ENCODE data around the gene HBM.
"Not testable (repeated sequence)": the region's sequence is repeated elsewhere in the genome, so short reads cannot be mapped to it uniquely, and the experiment has no call there.

HBM gene

DNA sequence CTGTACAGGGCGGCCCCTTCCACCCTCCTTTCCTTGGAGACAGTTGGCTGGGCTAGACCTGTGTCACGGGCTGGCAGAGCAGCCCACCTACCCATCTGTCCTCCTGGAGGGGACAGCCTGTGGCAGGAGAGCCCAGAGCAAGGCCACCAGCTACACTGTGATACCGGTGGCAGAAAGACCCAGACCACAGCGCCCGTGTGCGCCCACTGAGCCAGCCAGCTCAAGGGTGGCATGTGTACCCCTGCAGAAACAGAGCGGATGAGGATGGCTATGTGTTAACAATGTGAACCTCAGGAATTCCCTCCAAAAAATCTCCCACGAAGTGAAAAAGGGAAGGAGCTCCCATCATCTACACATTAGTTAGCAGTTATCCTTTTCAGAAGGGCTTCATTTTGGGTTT, 21.6 kb downstream of the HBM start:
- no peak for DNase-seq

GRCh38 chr16:188674-189073, 22.9 kb downstream of the HBM start:
- DNase-seq, result no peak

DNA sequence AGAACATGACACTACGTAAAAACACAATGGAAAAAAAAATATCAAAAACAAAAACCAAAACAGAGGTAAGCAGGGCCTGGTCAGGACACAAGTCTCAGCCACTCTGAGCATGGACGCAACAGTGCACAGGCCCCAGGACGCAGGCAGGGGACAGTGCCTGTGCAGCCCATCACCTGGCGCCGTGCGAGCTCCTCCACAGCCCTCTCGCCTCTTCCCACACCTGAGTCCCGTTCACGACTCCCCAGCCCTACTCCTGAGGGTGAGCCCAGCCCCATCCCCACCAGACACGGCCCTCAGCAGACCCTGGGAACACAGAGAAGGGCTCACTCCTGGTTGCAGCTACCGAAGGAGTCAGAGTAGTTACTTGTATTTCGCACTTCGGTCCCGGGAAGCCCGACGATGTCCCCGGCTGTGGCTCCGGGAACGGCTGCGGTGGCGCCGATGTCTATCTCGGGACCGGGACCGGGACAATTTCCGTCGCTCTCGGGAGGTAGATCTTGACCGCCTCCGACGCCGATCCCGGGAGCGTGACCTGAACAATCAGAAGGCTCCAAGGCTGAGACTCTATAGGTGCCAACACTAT, 23.9 kb downstream of the HBM start:
- DNase-seq, result no peak

DNA sequence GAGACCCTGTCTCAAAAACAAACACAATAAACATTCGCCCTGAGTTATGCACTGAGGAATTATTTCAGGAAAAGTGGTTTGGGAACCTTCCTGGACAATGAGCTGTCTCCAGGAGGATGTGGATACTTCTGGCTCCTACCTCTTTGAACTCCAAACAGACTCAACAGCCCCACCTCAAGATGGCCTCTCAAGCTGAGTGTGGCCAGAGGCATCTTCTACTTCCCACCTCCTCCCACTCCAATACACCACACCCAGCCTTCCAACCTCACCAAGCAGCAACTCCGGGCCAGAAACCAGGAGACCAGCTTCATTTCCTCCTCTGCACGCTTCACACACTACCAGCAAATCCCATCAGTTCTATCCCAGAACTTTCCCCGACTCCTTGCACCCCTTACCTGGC, 26.1 kb downstream of the HBM start:
- no peak for DNase-seq

DNA sequence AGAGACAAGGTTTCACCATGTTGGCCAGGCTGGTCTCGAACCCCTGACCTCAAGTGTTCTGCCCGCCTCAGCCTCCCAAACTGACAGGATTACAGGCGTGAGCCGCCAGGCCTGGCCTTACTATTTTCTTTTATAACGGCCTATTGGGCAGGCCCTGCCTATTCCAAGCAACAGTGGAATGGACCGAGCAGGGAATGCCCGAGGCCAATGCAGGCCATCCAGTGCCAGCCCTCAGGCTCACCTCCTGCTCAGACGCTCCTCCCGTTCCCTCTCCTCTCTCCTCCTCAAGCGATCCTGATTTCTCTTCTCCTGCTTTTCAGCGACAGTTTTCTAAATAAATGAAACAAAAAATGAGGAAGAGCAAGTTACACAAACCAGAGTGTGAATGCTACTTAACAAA, 26.9 kb downstream of the HBM start:
- no peak for DNase-seq

DNA sequence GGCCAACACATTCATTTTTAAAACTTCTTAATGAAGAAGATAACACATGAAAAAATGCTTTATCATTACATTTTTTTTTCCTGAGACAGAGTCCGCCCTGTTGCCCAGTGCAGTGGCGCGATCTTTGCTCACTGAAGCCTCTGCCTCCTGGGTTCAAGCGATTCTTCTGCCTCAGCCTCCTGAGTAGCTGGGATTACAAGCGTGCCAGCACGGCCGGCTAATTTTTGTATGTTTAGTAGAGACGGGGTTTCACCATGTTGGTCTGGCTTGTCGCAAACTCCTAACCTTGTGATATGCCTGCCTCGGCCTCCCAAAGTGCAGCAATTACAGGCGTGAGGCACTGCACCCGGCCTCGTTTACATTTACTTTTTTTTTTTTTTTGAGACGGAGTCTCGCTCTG, 27.7 kb downstream of the HBM start:
- DNase-seq, result no peak

DNA sequence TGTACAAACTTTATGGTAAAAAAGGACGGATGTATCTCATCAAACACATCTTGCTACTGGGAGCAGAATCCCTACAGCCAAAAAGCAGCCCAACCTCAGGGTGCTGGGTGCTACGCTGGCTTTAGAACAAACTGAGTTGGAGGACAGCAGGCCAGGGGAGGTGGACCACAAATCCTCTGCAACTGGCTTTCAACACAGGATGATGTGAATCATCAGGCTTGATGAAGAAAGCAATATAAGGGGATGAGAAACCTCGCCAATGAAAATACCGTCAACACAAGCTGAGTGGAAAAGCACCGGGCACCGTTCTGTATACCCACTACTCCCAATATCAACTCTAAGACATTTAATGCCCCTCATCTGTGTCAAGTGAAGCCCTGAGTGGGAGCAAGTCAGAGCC, 28.7 kb downstream of the HBM start:
- no peak for DNase-seq

- no peak for DNase-seq
Measured at GRCh38 chr16:200388-200787, 34.6 kb downstream of the HBM start.

DNA sequence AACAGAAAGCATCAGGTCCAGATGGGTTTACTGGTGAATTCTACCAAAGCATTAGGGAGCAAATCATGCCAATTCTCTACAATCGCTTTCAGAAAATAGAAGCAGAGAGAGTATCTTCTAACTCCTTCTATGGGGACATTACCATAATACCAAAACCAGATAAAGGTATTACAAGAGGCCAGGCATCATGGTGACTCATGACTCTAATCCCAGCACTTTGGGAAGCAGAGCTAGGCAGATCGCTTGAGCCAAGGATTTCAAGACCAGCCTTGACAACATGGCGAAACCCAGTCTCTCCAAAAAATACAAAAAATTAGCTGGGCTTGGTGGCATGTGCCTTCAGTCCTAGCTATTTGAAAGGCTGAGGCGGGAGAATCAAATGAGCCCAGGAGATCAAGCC, 37.5 kb downstream of the HBM start:
- DNase-seq, result no peak

GRCh38 chr16:204046-204445, 38.3 kb downstream of the HBM start:
- not testable (repeated sequence) for DNase-seq

DNA sequence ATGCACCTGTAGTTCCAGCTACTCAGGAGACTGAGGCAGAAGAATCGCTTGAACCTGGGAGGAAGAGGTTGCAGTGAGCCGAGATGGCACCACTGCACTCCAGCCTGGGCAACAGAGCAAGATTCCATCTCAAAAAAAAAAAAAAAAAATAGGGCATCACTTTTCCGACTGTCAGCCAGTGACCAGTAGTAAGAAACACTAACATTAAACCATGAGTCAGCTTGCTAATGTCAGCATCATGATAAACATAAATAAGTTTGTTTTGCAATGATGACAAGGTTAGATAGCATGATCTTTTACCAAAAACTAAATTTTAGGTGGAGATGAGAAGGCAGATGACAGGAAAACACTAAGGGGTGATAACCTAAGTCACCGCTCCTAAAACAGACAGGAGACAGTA, 43.6 kb downstream of the HBM start:
- not testable (repeated sequence) for DNase-seq

GRCh38 chr16:211631-212180, 45.9 kb downstream of the HBM start:
- not testable (repeated sequence) for DNase-seq

- DNase-seq, result no peak
Measured at GRCh38 chr16:212999-213398, 47.2 kb downstream of the HBM start.

All from activated CD4-positive, alpha-beta T cell treated with anti-CD3 and anti-CD28 coated beads, Interleukin-2, amount 50 U/mL, for 4 hours (primary cell).